Mesenchymal stem cell (in vitro differentiated cells and primary cell): Measurements from ENCODE around the gene KCNK13.
"Not testable (repeated sequence)": the region's sequence is repeated elsewhere in the genome, so short reads cannot be mapped to it uniquely, and the experiment has no call there.

ENCODE experiments used
- DNase-seq: peaks from one replicate; pipeline ENCODE4 v3.0.0-alpha.2; 2013
- H2AFZ ChIP-seq: one replicate; pipeline ENCODE4 v1.6.1; 2013; ENCODE audit warnings: low read depth, mild to moderate bottlenecking, control low read depth, inconsistent platforms, low read length, moderate library complexity
- H2AK5ac ChIP-seq: 2 replicates; pipeline ENCODE4 v1.6.1; 2013; ENCODE audit warnings: low read length, moderate library complexity, mild to moderate bottlenecking, inconsistent platforms; ENCODE audit not compliant: severe bottlenecking
- H2BK120ac ChIP-seq: one replicate; pipeline ENCODE4 v1.6.1; 2013; ENCODE audit warnings: low read depth, mild to moderate bottlenecking, inconsistent platforms, low read length, moderate library complexity
- H2BK12ac ChIP-seq, 2 experiments: one replicate each; pipeline ENCODE4 v1.6.1; 2013; ENCODE audit warnings: inconsistent platforms in 2 of 2, low read length in 2 of 2, mild to moderate bottlenecking in 2 of 2, moderate library complexity in 2 of 2, control low read depth in 1 of 2
- H2BK15ac ChIP-seq: one replicate; pipeline ENCODE4 v1.6.1; 2013; ENCODE audit warnings: mild to moderate bottlenecking, low read depth, inconsistent platforms; ENCODE audit not compliant: poor library complexity, severe bottlenecking
- H2BK5ac ChIP-seq: 2 replicates; pipeline ENCODE4 v1.6.1; 2013; ENCODE audit warnings: low read depth, mild to moderate bottlenecking, low read length, control low read depth, inconsistent platforms; ENCODE audit not compliant: poor library complexity, severe bottlenecking
- H3K14ac ChIP-seq, 2 experiments: one replicate each; pipeline ENCODE4 v1.6.1; 2013; ENCODE audit warnings: inconsistent platforms in 2 of 2, low read length in 2 of 2, control low read depth in 1 of 2, mild to moderate bottlenecking in 1 of 2, moderate library complexity in 1 of 2
- H3K18ac ChIP-seq, 2 experiments: one replicate each; pipeline ENCODE4 v1.6.1; 2013; ENCODE audit warnings: inconsistent platforms in 2 of 2, low read length in 2 of 2, control low read depth in 1 of 2, low read depth in 1 of 2, mild to moderate bottlenecking in 1 of 2
- H3K23ac ChIP-seq, 2 experiments: one replicate each; pipeline ENCODE4 v1.6.1; 2013; ENCODE audit warnings: inconsistent platforms in 2 of 2, low read length in 2 of 2, mild to moderate bottlenecking in 2 of 2, moderate library complexity in 2 of 2, control low read depth in 1 of 2
- H3K27ac ChIP-seq: 2 replicates; pipeline ENCODE4 v1.5.1; 2013; ENCODE audit warnings: mild to moderate bottlenecking, moderate library complexity, low read length, control low read depth, inconsistent platforms; ENCODE audit not compliant: poor library complexity, severe bottlenecking
- H3K27me3 ChIP-seq, 2 experiments: 2 replicates each; pipeline versions ENCODE4 v1.6.1 to v1.7.0; 2013; ENCODE audit warnings: low read length in 2 of 2, mild to moderate bottlenecking in 2 of 2, moderate library complexity in 2 of 2, control low read depth in 1 of 2, inconsistent platforms in 1 of 2; ENCODE audit not compliant: control insufficient read depth in 1 of 2, insufficient read depth in 1 of 2
- H3K36me3 ChIP-seq, 2 experiments: 2 replicates each; pipeline versions ENCODE4 v1.6.1 to v1.7.0; 2013; ENCODE audit warnings: low read length in 2 of 2, control low read depth in 1 of 2, inconsistent platforms in 1 of 2, low read depth in 1 of 2, mild to moderate bottlenecking in 1 of 2; ENCODE audit not compliant: insufficient read depth in 2 of 2, control insufficient read depth in 1 of 2
- H3K4ac ChIP-seq, 2 experiments: one replicate each; pipeline ENCODE4 v1.6.1; 2013; ENCODE audit warnings: inconsistent platforms in 2 of 2, low read length in 2 of 2, mild to moderate bottlenecking in 2 of 2, moderate library complexity in 2 of 2, control low read depth in 1 of 2, low read depth in 1 of 2
- H3K4me1 ChIP-seq: 2 replicates; pipeline ENCODE4 v1.6.1; 2013; ENCODE audit warnings: low read depth, low read length, control low read depth; ENCODE audit not compliant: control insufficient read depth, insufficient read depth
- H3K4me2 ChIP-seq: 2 replicates; pipeline ENCODE4 v1.6.1; 2013; ENCODE audit warnings: low read length, mild to moderate bottlenecking, inconsistent platforms; ENCODE audit not compliant: poor library complexity, severe bottlenecking
- H3K4me3 ChIP-seq, 2 experiments: 2 replicates each; pipeline versions ENCODE4 v1.5.1 to v1.7.0; 2013; ENCODE audit warnings: low read length in 2 of 2, mild to moderate bottlenecking in 2 of 2, control low read depth in 1 of 2, low read depth in 1 of 2; ENCODE audit not compliant: insufficient read depth in 1 of 2
- H3K79me1 ChIP-seq: replicated peaks from 2 replicates; pipeline ENCODE4 v1.6.1; 2013; ENCODE audit warnings: mild to moderate bottlenecking, control low read depth, low read length, inconsistent platforms; ENCODE audit not compliant: poor library complexity, severe bottlenecking
- H3K9ac ChIP-seq: 2 replicates; pipeline ENCODE4 v1.7.0; 2013; ENCODE audit warnings: mild to moderate bottlenecking, low read length, moderate library complexity
- H3K9me3 ChIP-seq: 2 replicates; pipeline ENCODE4 v1.7.0; 2013; ENCODE audit warnings: mild to moderate bottlenecking, low read length; ENCODE audit not compliant: control insufficient read depth
- H4K8ac ChIP-seq: one replicate; pipeline ENCODE4 v1.6.1; 2013; ENCODE audit warnings: inconsistent platforms, mild to moderate bottlenecking, low read length, moderate library complexity
- H4K91ac ChIP-seq: one replicate; pipeline ENCODE4 v1.6.1; 2013; ENCODE audit warnings: mild to moderate bottlenecking, low read length, inconsistent platforms
- WGBS: methylation state at CpG from one replicate; pipeline ENCODE4 v1.1.7; 2013; ENCODE audit warnings: mixed read lengths; 5-methylcytosine and 5-hydroxymethylcytosine counted together

The KCNK13 gene

GRCh38 chr14:90024910-90025309, 36.9 kb upstream of the KCNK13 start:
- Histone ChIP-seq H3K27me3 (no peaks in the 10 kb centered on the region), H3K4ac (no peak overlapping the region), H3K4me3 (no peak overlapping the region), H4K8ac (no peak overlapping the region), H3K18ac (no peak overlapping the region), H3K4me2 (no peak overlapping the region), H3K79me1 (peaks cover 11% of the 10 kb centered on the region), H3K27ac (no peak overlapping the region), H3K9ac (no peak overlapping the region), H3K36me3 (peaks cover 33 to 60% of the 10 kb centered on the region in 2 experiments), H2BK5ac (no peak overlapping the region), H2AK5ac (no peak overlapping the region), H3K14ac (no peak overlapping the region), H3K23ac (no peak overlapping the region), H2BK12ac (no peak overlapping the region), H2AFZ (no peak overlapping the region), H3K4me1 (no peaks in the 10 kb centered on the region), H4K91ac (no peak overlapping the region), H3K9me3 (no peaks in the 10 kb centered on the region), H2BK120ac (no peak overlapping the region), H2BK15ac (no peak overlapping the region)
- WGBS, result 98% methylated on average over 3 of the region's 3 CpGs
- no peak for DNase-seq

DNA sequence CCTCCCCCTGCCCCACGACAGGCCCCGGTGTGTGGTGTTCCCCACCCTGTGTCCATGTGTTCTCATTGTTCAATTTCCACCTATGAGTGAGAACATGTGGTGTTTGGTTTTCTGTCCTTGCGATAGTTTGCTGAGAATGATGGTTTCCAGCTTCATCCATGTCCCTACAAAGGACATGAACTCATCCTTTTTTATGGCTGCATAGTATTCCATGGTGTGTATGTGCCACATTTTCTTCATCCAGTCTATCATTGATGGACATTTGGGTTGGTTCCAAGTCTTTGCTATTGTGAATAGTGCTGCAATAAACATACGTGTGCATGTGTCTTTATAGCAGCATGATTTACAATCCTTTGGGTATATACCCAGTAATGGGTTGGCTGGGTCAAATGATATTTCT, 35.2 kb upstream of the KCNK13 start:
- DNase-seq, H4K8ac ChIP-seq, H2BK120ac ChIP-seq, H3K27ac ChIP-seq, H3K23ac ChIP-seq, H2BK15ac ChIP-seq, H2AFZ ChIP-seq, H2BK12ac ChIP-seq, H3K4me3 ChIP-seq, H2AK5ac ChIP-seq, H3K4ac ChIP-seq, H3K4me1 ChIP-seq, H3K14ac ChIP-seq, H3K9me3 ChIP-seq, H3K4me2 ChIP-seq, H4K91ac ChIP-seq, H3K27me3 ChIP-seq, H2BK5ac ChIP-seq, H3K18ac ChIP-seq, H3K9ac ChIP-seq: not testable (repeated sequence)
- H3K79me1 ChIP-seq, result peaks cover 13% of the 10 kb centered on the region
- WGBS, result no CpG with 5 or more reads among the region's 4 CpGs
- peaks cover 39 to 57% of the 10 kb centered on the region in 2 experiments for H3K36me3 ChIP-seq

DNA sequence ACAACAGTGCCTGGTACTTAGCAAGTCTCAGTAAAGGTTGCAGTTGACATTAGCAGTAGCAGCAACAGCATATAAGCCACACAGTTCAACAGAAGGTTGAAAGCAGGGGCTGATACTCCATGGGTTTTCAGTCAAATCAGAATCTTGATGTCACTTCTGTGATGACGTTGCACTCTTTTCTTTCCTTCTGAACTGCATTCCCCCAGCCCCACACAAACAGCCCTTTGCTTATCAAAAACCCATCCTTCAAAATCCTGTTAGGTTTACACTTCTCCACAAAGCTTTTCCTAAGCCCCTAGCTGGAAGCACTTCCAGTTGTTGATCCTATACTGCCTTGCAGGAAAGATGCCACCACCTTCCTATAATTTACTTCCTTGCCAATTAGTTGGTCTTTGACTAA, 34.0 kb upstream of the KCNK13 start:
- Histone ChIP-seq H4K91ac (no peak overlapping the region), H2BK120ac (no peak overlapping the region), H2BK15ac (no peak overlapping the region), H3K27me3 (no peaks in the 10 kb centered on the region), H2AK5ac (no peak overlapping the region), H3K18ac (no peak overlapping the region), H2AFZ (no peak overlapping the region), H3K23ac (no peak overlapping the region), H3K79me1 (peaks cover 11% of the 10 kb centered on the region), H4K8ac (no peak overlapping the region), H2BK5ac (no peak overlapping the region), H3K4me1 (no peaks in the 10 kb centered on the region), H3K9ac (no peak overlapping the region), H3K4me3 (no peak overlapping the region), H3K4ac (no peak overlapping the region), H3K14ac (no peak overlapping the region), H3K4me2 (no peak overlapping the region), H3K36me3 (peaks cover 34 to 56% of the 10 kb centered on the region in 2 experiments), H3K9me3 (no peaks in the 10 kb centered on the region), H3K27ac (no peak overlapping the region), H2BK12ac (no peak overlapping the region)
- no peak for DNase-seq
- 90% methylated on average over 1 of the region's 1 CpG for WGBS

- Histone ChIP-seq H3K9me3 (no peaks in the 10 kb centered on the region), H2BK120ac (no peak overlapping the region), H2BK5ac (no peak overlapping the region), H3K4me2 (no peak overlapping the region), H2BK12ac (no peak overlapping the region), H3K14ac (no peak overlapping the region), H4K8ac (no peak overlapping the region), H2AK5ac (no peak overlapping the region), H3K27me3 (no peaks in the 10 kb centered on the region), H3K18ac (no peak overlapping the region), H3K4me1 (no peaks in the 10 kb centered on the region), H3K4me3 (no peak overlapping the region), H2BK15ac (no peak overlapping the region), H4K91ac (no peak overlapping the region), H3K27ac (no peak overlapping the region), H3K79me1 (peaks cover 3% of the 10 kb centered on the region), H3K4ac (no peak overlapping the region), H3K9ac (no peak overlapping the region), H2AFZ (no peak overlapping the region), H3K23ac (no peak overlapping the region), H3K36me3 (peaks cover 19 to 59% of the 10 kb centered on the region in 2 experiments)
- DNase-seq, result no peak
- WGBS, result 100% methylated on average over 2 of the region's 2 CpGs
These were observed 27.6 kb upstream of the KCNK13 start for GRCh38 chr14:90034156-90034555.
